Loucy (cell line): ENCODE data around the gene CUX1.

ENCODE experiments used
- H2AFZ ChIP-seq: fragments of 200-600 bp; sonication (generic); 2 replicates; pipeline ENCODE4 v1.6.0; 2016; ENCODE audit warnings: antibody characterized with exemption, mild to moderate bottlenecking, low read length, moderate library complexity
- H3F3A ChIP-seq: fragments of 200-600 bp; 2 replicates; pipeline ENCODE4 v1.6.0; 2016; ENCODE audit warnings: antibody characterized with exemption, low read depth, mild to moderate bottlenecking
- H3K27me3 ChIP-seq: fragments of 200-600 bp; sonication (generic); 2 replicates; pipeline ENCODE4 v1.6.1; 2014; ENCODE audit warnings: low read length, mild to moderate bottlenecking; ENCODE audit not compliant: insufficient read depth, poor library complexity, severe bottlenecking
- H3K36me3 ChIP-seq: fragments of 200-600 bp; sonication (generic); 2 replicates; pipeline ENCODE4 v1.6.1; 2016; ENCODE audit warnings: low read length; ENCODE audit not compliant: insufficient read depth
- H3K4me1 ChIP-seq: fragments of 200-600 bp; sonication (generic); 2 replicates; pipeline ENCODE4 v1.5.1; 2014; ENCODE audit warnings: low read length, mild to moderate bottlenecking; ENCODE audit not compliant: insufficient read depth, poor library complexity, severe bottlenecking
- H3K4me2 ChIP-seq: fragments of 200-600 bp; sonication (generic); 2 replicates; pipeline ENCODE4 v1.6.0; 2014; ENCODE audit warnings: antibody characterized with exemption, low read length, low read depth, mild to moderate bottlenecking; ENCODE audit not compliant: poor library complexity, severe bottlenecking
- H3K4me3 ChIP-seq: fragments of 200-600 bp; sonication (generic); 2 replicates; pipeline ENCODE4 v1.5.1; 2014; ENCODE audit warnings: low read length, mild to moderate bottlenecking, mixed read lengths; ENCODE audit not compliant: poor library complexity, severe bottlenecking
- H3K79me2 ChIP-seq: fragments of 200-600 bp; sonication (generic); 2 replicates; pipeline ENCODE4 v1.6.1; 2014; ENCODE audit warnings: low read length; ENCODE audit not compliant: insufficient read depth
- H3K9ac ChIP-seq: fragments of 200-600 bp; sonication (generic); 2 replicates; pipeline ENCODE4 v1.6.0; 2014; ENCODE audit warnings: mild to moderate bottlenecking, low read depth, low read length, moderate library complexity; ENCODE audit not compliant: poor library complexity, severe bottlenecking
- H3K9me2 ChIP-seq: fragments of 200-600 bp; sonication (generic); replicated peaks from 2 replicates; pipeline ENCODE4 v1.6.1; 2016; ENCODE audit warnings: low read depth, low read length, mixed read lengths
- H3K9me3 ChIP-seq: fragments of 200-600 bp; sonication (generic); 2 replicates; pipeline ENCODE4 v1.6.1; 2014; ENCODE audit warnings: mild to moderate bottlenecking, antibody characterized with exemption, low read length, low read depth; ENCODE audit not compliant: insufficient read depth
- H4K20me1 ChIP-seq: fragments of 200-600 bp; sonication (generic); 2 replicates; pipeline ENCODE4 v1.6.0; 2014; ENCODE audit warnings: antibody characterized with exemption, low read length, mild to moderate bottlenecking; ENCODE audit not compliant: insufficient read depth, poor library complexity, severe bottlenecking
- CTCF ChIP-seq: fragments of 200-600 bp; sonication (generic); conservative IDR thresholded peaks from 2 replicates; pipeline ENCODE4 v1.5.1; 2014; ENCODE audit warnings: mild to moderate bottlenecking, antibody characterized with exemption, low read length
- EZH2phosphoT487 ChIP-seq: fragments of 200-600 bp; IDR thresholded peaks from 2 replicates; pipeline ENCODE4 v1.6.1; 2018; ENCODE audit warnings: antibody characterized with exemption, mild to moderate bottlenecking, moderate library complexity, borderline replicate concordance

Gene CUX1

GRCh38 chr7:101838837-101839483 is 21.5 kb downstream of the CUX1 start:
- Histone ChIP-seq H3K9me3 (no peaks in the 10 kb centered on the region), H3K79me2 (peaks cover 97% of the 10 kb centered on the region), H3K36me3 (no peaks in the 10 kb centered on the region; the same call in 1 of the 2 replicates), H3K4me3 (no peak overlapping the region), H3K9me2 (no peaks in the 10 kb centered on the region), H3K4me2 (no peak overlapping the region), H4K20me1 (peaks cover 77% of the 10 kb centered on the region), H3K4me1 (no peaks in the 10 kb centered on the region), H2AFZ (no peak overlapping the region), H3K9ac (no peak overlapping the region), H3K27me3 (no peaks in the 10 kb centered on the region), H3F3A (no peaks in the 10 kb centered on the region)
- TF ChIP-seq CTCF (no peak), EZH2phosphoT487 (no peak)

- peaks cover 69% of the 10 kb centered on the region for H4K20me1 ChIP-seq
These were observed 23.9 kb downstream of the CUX1 start for GRCh38 chr7:101841328-101841727.

GRCh38 chr7:101843293-101844271 is 26.2 kb downstream of the CUX1 start:
- Histone ChIP-seq H4K20me1 (peaks cover 60% of the 10 kb centered on the region), H3F3A (no peaks in the 10 kb centered on the region), H3K9me3 (0 out of 2 replicates have a peak, but pooled peaks cover 9% of the 10 kb centered on the region), H3K4me1 (no peaks in the 10 kb centered on the region), H3K4me3 (no peak overlapping the region), H3K79me2 (peaks cover 96% of the 10 kb centered on the region), H3K9ac (no peak overlapping the region), H3K27me3 (no peaks in the 10 kb centered on the region), H3K9me2 (no peaks in the 10 kb centered on the region), H2AFZ (no peak overlapping the region), H3K36me3 (peaks cover 11% of the 10 kb centered on the region; the same call in 1 of the 2 replicates), H3K4me2 (no peak overlapping the region)
- TF ChIP-seq EZH2phosphoT487, result no peak
- no peak for TF ChIP-seq CTCF

More at GRCh38 chr7:101841328-101841727, 23.9 kb downstream of the CUX1 start:
- no peaks in the 10 kb centered on the region for H3K27me3 ChIP-seq
- no peak overlapping the region for H3K4me3 ChIP-seq
- peaks cover 97% of the 10 kb centered on the region for H3K79me2 ChIP-seq
- no peaks in the 10 kb centered on the region for H3K9me3 ChIP-seq
- no peak overlapping the region for H3K4me2 ChIP-seq
- peaks cover 1% of the 10 kb centered on the region; the same call in 1 of the 2 replicates for H3K36me3 ChIP-seq
- no peaks in the 10 kb centered on the region for H3K9me2 ChIP-seq
- no peak overlapping the region for H2AFZ ChIP-seq
- TF ChIP-seq CTCF, result no peak
- TF ChIP-seq EZH2phosphoT487, result no peak
- no peak overlapping the region for H3K9ac ChIP-seq
- no peaks in the 10 kb centered on the region for H3F3A ChIP-seq
- no peaks in the 10 kb centered on the region for H3K4me1 ChIP-seq
